ENCODE results near the gene IQCN. TPM values are rescaled to one million over a fixed set of nuclear protein-coding genes. Genes with fewer than 3 reads are reported as not detected.

The IQCN gene
- total RNA-seq, 4 donors from 2014 or later, result 0.23 to 3.1 (median 0.96) TPM

GRCh38 chr19:18281082-18282020, 7.1 kb upstream of the IQCN start, which contains the start of gene JUND:
JUND (minus strand) TSS chr19:18281622; CDS start chr19:18281484, 138 bp downstream.
- Histone ChIP-seq H3K27me3 (no peaks in the 10 kb centered on the region), H3K4me1 (peaks cover 16 to 63% (median 31%) of the 10 kb centered on the region in 3 donors)
- intact Hi-C loops (cut with DNase I), result loop anchor here (2.0 kb wide), 1 partner anchor 41 kb away; the partner anchor contains the start of gene LSM4

GRCh38 chr19:18280247-18281081, 6.2 kb upstream of the IQCN start:
- H3K9me3 ChIP-seq, result no peaks in the 10 kb centered on the region
- WGBS, 2 donors, result no CpG with 5 or more reads among the region's 111 CpGs
- peaks cover 20 to 67% (median 37%) of the 10 kb centered on the region in 3 donors for H3K4me1 ChIP-seq
- peak overlapping the region; percentile 85 to 99 (median 96) for H3K4me3 ChIP-seq
- H3K27me3 ChIP-seq, result no peaks in the 10 kb centered on the region
- H3K27ac ChIP-seq, result peak overlapping the region; percentile 100
- peaks cover 0 to 28% (median 6%) of the 10 kb centered on the region in 3 donors for H3K36me3 ChIP-seq
- DNase-seq, result peak; percentile 52
- TF ChIP-seq CTCF (IDR thresholded peaks at IDR 0.05) (peak in 3 of 6 experiments; percentile 3 to 6 (median 3)), POLR2A (IDR thresholded peaks at IDR 0.05) (peak in 3 of 4 donors; percentile 85 to 99 (median 96))
- intact Hi-C loops (cut with DNase I), result loop anchor here (2.0 kb wide), 1 partner anchor 42 kb away; the partner anchor contains the start of gene LSM4

More at GRCh38 chr19:18281082-18282020, 7.1 kb upstream of the IQCN start, which contains the start of gene JUND:
- no CpG with 5 or more reads among the region's 138 CpGs for WGBS, 2 donors
- peak; percentile 85 for DNase-seq
- H3K4me3 ChIP-seq, result peak within 1 kb of the TSS; percentile 85 to 99 (median 96)
- no peaks in the 10 kb centered on the region for H3K9me3 ChIP-seq
- peak within 1 kb of the TSS; percentile 100 for H3K27ac ChIP-seq
- H3K36me3 ChIP-seq, result peaks cover 0 to 25% (median 6%) of the 10 kb centered on the region in 3 donors
- TF ChIP-seq POLR2A (IDR thresholded peaks at IDR 0.05) (peak in 3 of 4 donors; percentile 98 to 99 (median 99)), CTCF (IDR thresholded peaks at IDR 0.05) (peak in 2 of 6 experiments; percentile 3 to 16)

GRCh38 chr19:18279516-18280246, 5.4 kb upstream of the IQCN start:
- intact Hi-C loops (cut with DNase I), result loop anchor here (2.0 kb wide), 1 partner anchor 43 kb away; the partner anchor contains the start of gene LSM4
- H3K9me3 ChIP-seq, result no peaks in the 10 kb centered on the region
- WGBS, 2 donors, result 0 to 1% methylated on average over 40 to 41 of the region's 55 CpGs
- H3K36me3 ChIP-seq, result peaks cover 0 to 28% (median 6%) of the 10 kb centered on the region in 3 donors
- DNase-seq, result peak; percentile 67
- TF ChIP-seq POLR2A (IDR thresholded peaks at IDR 0.05) (peak in 3 of 4 donors; percentile 73 to 96 (median 89)), CTCF (IDR thresholded peaks at IDR 0.05) (peak; percentile 75 to 95 (median 88))
- peak overlapping the region; percentile 100 for H3K27ac ChIP-seq
- H3K27me3 ChIP-seq, result no peaks in the 10 kb centered on the region
- H3K4me1 ChIP-seq, result peaks cover 28 to 68% (median 45%) of the 10 kb centered on the region in 3 donors
- peak overlapping the region; percentile 85 to 99 (median 96) for H3K4me3 ChIP-seq

GRCh38 chr19:18279266-18279515, 4.9 kb upstream of the IQCN start:
- Histone ChIP-seq H3K4me1 (peaks cover 33 to 68% (median 50%) of the 10 kb centered on the region in 3 donors), H3K27me3 (no peaks in the 10 kb centered on the region), H3K27ac (peak overlapping the region; percentile 100), H3K9me3 (no peaks in the 10 kb centered on the region), H3K4me3 (peak overlapping the region; percentile 85 to 99 (median 96)), H3K36me3 (peaks cover 0 to 28% (median 6%) of the 10 kb centered on the region in 3 donors)
- WGBS, 2 donors, result 0% methylated on average over 4 to 5 of the region's 5 CpGs
- no peak for DNase-seq
- no peak for TF ChIP-seq POLR2A (IDR thresholded peaks at IDR 0.05)
- TF ChIP-seq CTCF (IDR thresholded peaks at IDR 0.05), result no peak
- intact Hi-C loops (cut with DNase I), result no loop called here

Measured in esophagus squamous epithelium (tissue), 5 donors.